ENCODE data around the gene VTA1.

DNA sequence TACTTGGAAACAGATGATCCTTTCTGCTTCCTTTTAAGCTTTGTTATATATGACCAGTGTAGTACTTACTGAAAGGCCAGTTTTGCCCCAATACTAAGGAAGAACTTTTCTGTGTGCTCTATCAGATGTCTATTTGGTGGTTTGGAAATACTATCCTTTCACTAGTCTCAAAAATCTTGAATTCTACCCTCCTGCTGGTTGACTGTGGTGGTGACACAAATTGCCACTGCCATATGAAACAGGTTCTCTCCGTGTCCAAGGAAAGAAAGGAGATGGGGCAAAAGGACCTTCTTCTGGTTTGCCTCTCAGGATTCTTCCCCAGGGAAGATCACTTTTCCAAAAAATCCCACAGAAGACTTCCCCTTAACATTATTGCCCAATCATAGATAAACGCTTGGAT lies 8.2 kb upstream of the VTA1 start:
- TF ChIP-seq, protein P1, sequence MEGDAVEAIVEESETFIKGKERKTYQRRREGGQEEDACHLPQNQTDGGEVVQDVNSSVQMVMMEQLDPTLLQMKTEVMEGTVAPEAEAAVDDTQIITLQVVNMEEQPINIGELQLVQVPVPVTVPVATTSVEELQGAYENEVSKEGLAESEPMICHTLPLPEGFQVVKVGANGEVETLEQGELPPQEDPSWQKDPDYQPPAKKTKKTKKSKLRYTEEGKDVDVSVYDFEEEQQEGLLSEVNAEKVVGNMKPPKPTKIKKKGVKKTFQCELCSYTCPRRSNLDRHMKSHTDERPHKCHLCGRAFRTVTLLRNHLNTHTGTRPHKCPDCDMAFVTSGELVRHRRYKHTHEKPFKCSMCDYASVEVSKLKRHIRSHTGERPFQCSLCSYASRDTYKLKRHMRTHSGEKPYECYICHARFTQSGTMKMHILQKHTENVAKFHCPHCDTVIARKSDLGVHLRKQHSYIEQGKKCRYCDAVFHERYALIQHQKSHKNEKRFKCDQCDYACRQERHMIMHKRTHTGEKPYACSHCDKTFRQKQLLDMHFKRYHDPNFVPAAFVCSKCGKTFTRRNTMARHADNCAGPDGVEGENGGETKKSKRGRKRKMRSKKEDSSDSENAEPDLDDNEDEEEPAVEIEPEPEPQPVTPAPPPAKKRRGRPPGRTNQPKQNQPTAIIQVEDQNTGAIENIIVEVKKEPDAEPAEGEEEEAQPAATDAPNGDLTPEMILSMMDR (IDR thresholded peaks at IDR 0.05): no peak
- TF ChIP-seq POLR2A (IDR thresholded peaks at IDR 0.05) (no peak), POLR2AphosphoS5 (IDR thresholded peaks at IDR 0.05) (no peak), EP300 (IDR thresholded peaks at IDR 0.05) (no peak)
